Kidney (tissue), 14 donors: ENCODE results near the gene GPC6. TPM values are rescaled to one million over a fixed set of nuclear protein-coding genes. Genes with fewer than 3 reads are reported as not detected.
"Not testable (repeated sequence)": the region's sequence is repeated elsewhere in the genome, so short reads cannot be mapped to it uniquely, and the experiment has no call there.

ENCODE experiments used
- DNase-seq, 5 donors: peaks; one replicate each; pipeline ENCODE4 v3.0.0-alpha.2; 2013 to 2020
- FAIRE-seq: peaks from 2 replicates; lab custom pipeline; 2012; peaks lifted over from hg19 to GRCh38; lab: Jason Lieb, UNC
- H3K27ac ChIP-seq, 2 donors: one replicate each; pipeline ENCODE4 v1.7.0; 2013; ENCODE audit warnings: low read depth in 2 of 2, low read length in 2 of 2, inconsistent platforms in 1 of 2
- H3K27me3 ChIP-seq: one replicate; pipeline ENCODE4 v1.7.1; 2013; ENCODE audit warnings: low read length, inconsistent platforms; ENCODE audit not compliant: control insufficient read depth, insufficient read depth
- H3K36me3 ChIP-seq, 3 donors: one replicate each; pipeline versions ENCODE4 v1.7.0 to v1.7.1; 2013; ENCODE audit warnings: low read length in 3 of 3, control low read depth in 1 of 3, inconsistent platforms in 1 of 3; ENCODE audit not compliant: insufficient read depth in 3 of 3, control insufficient read depth in 2 of 3
- H3K4me1 ChIP-seq, 3 donors: one replicate each; pipeline versions ENCODE4 v1.7.0 to v1.7.1; 2013; ENCODE audit warnings: low read length in 3 of 3, inconsistent platforms in 1 of 3, low read depth in 1 of 3; ENCODE audit not compliant: control insufficient read depth in 2 of 3, insufficient read depth in 2 of 3
- H3K4me3 ChIP-seq, 3 donors: one replicate each; pipeline versions ENCODE4 v1.7.0 to v1.8.1; 2013; ENCODE audit warnings: low read length in 3 of 3, control low read depth in 1 of 3, inconsistent platforms in 1 of 3
- H3K9ac ChIP-seq, 3 donors: one replicate each; pipeline versions ENCODE4 v1.7.0 to v1.7.1; 2013; ENCODE audit warnings: low read length in 3 of 3, control low read depth in 1 of 3, inconsistent platforms in 1 of 3
- H3K9me3 ChIP-seq, 3 donors: one replicate each; pipeline versions ENCODE4 v1.7.0 to v1.7.1; 2013; ENCODE audit warnings: low read length in 3 of 3, control low read depth in 1 of 3, inconsistent platforms in 1 of 3; ENCODE audit not compliant: control insufficient read depth in 2 of 3, insufficient read depth in 1 of 3
- CTCF ChIP-seq: IDR thresholded peaks from 3 replicates; pipeline ENCODE4 v1.5.1; 2012; ENCODE audit warnings: mild to moderate bottlenecking, moderate library complexity, borderline replicate concordance; ENCODE audit not compliant: insufficient read depth; ENCODE audit errors: extremely low read depth
- intact Hi-C: fragments of 100-400 bp; cut with DNase I; formaldehyde crosslinking; loops from one replicate; pipeline ENCODE4 v1.11.1; 2022
- polyA plus RNA-seq: library from polyadenylated mRNA; stranded (reverse); fragments of 350-450 nt; fragmentation: Illumina TruSeq; extraction: RNeasy Lipid Tissue Mini Kit (QIAGEN cat#74804); gene quantifications from one replicate; pipeline ENCODE4 v1.2.3, GENCODE V29; 2014; ENCODE audit warnings: low read depth, low replicate concordance; ENCODE audit not compliant: insufficient read depth
- total RNA-seq: library from RNA; stranded (reverse); fragmentation: NEBNext Ultra II Directional; extraction: Animal tissue kit (Norgen Biotek cat#: 25700); gene quantifications from one replicate; pipeline ENCODE4 v1.2.1, GENCODE V29; 2021
- donor health status: control.
- donor health status: control.
- donor health status: control.
- donor health status: control.
- donor health status: control.
- donor health status: DM: yes; HTN: yes; CAD: no.
- donor health status: Normal renal cell carcinoma (clear cell type).

Gene GPC6
- total and polyA plus RNA-seq, 2 donors from 2014 or later, result 6.2 to 15.5 TPM

GRCh38 chr13:93446238-93446637, 219.6 kb downstream of the GPC6 start:
- Histone ChIP-seq H3K27me3 (no peaks in the 10 kb centered on the region), H3K9me3 (no peaks in the 10 kb centered on the region), H3K4me3 (no peak overlapping the region), H3K4me1 (peaks cover 0 to 2% (median 0%) of the 10 kb centered on the region in 3 donors), H3K36me3 (no peaks in the 10 kb centered on the region), H3K27ac (no peak overlapping the region), H3K9ac (no peak overlapping the region)
- intact Hi-C loops, result no loop called here
- FAIRE-seq (no peak), DNase-seq (no peak)
- no peak for TF ChIP-seq CTCF

- no peak for TF ChIP-seq CTCF
- intact Hi-C loops, result no loop called here
- DNase-seq, result peak in 2 of 5 donors; percentile 22 to 53
These were observed 223.6 kb downstream of the GPC6 start for GRCh38 chr13:93450191-93450621.

GRCh38 chr13:93450761-93451160, 224.2 kb downstream of the GPC6 start:
- FAIRE-seq, result no peak
- Histone ChIP-seq H3K27me3 (no peaks in the 10 kb centered on the region), H3K9me3 (no peaks in the 10 kb centered on the region), H3K9ac (no peak overlapping the region), H3K27ac (no peak overlapping the region), H3K4me3 (no peak overlapping the region), H3K4me1 (peaks cover 0 to 2% (median 0%) of the 10 kb centered on the region in 3 donors), H3K36me3 (no peaks in the 10 kb centered on the region)
- TF ChIP-seq CTCF, result no peak
- no peak for DNase-seq
- intact Hi-C loops, result no loop called here

More at GRCh38 chr13:93450191-93450621, 223.6 kb downstream of the GPC6 start:
- no peak for FAIRE-seq
- H3K9ac ChIP-seq, result no peak overlapping the region
- H3K27ac ChIP-seq, result no peak overlapping the region
- H3K4me1 ChIP-seq, result peaks cover 0 to 2% (median 0%) of the 10 kb centered on the region in 3 donors
- no peaks in the 10 kb centered on the region for H3K27me3 ChIP-seq
- no peak overlapping the region for H3K4me3 ChIP-seq
- no peaks in the 10 kb centered on the region for H3K36me3 ChIP-seq
- no peaks in the 10 kb centered on the region for H3K9me3 ChIP-seq

GRCh38 chr13:93454676-93455235, 228.1 kb downstream of the GPC6 start:
- FAIRE-seq, H3K9ac ChIP-seq, H3K4me1 ChIP-seq, H3K9me3 ChIP-seq, intact Hi-C loops, H3K36me3 ChIP-seq, H3K27ac ChIP-seq, H3K4me3 ChIP-seq, H3K27me3 ChIP-seq: not testable (repeated sequence)
- peak in 2 of 5 donors; percentile 42 to 58 for DNase-seq
